HG02884 (cell line): Measurements from ENCODE around the gene GAS2.

Source experiments
- ATAC-seq: cut with Tn5 transposase; IDR thresholded peaks from one replicate; pipeline ENCODE4 v1.9.1; 2021; ENCODE audit warnings: mild to moderate bottlenecking, moderate library complexity; ENCODE audit not compliant: unreplicated experiment

The GAS2 gene

GRCh38 chr11:22859756-22860155, 193.3 kb downstream of the GAS2 start:
- ATAC-seq, result no peak

- ATAC-seq, result no peak
Observed at GRCh38 chr11:22860241-22860640, 193.8 kb downstream of the GAS2 start, which contains the start of gene CCDC179. Gene CCDC179, minus strand, starts transcription at chr11:22860474. Its CDS starts 53 bp downstream, at chr11:22860421.
